HepG2 (cell line): Measurements from ENCODE around the gene KIRREL2. TPM values are rescaled to one million over a fixed set of nuclear protein-coding genes. Genes with fewer than 3 reads are reported as not detected.

ENCODE experiments used
- FOXA1 ChIP-seq, 2 experiments: fragments of 450-650 bp in 1 of 2; sonication (generic) in 1 of 2; formaldehyde crosslinking in 1 of 2; IDR thresholded peaks; 2 replicates each; pipeline versions ENCODE4 v1.4.0 to v1.6.1; 2016 to 2020; ENCODE audit warnings: missing genetic modification reagents in 1 of 2
- FOXC1 ChIP-seq: sonication (generic); formaldehyde crosslinking; IDR thresholded peaks from 2 replicates; pipeline ENCODE4 v1.8.0; 2022; ENCODE audit warnings: mild to moderate bottlenecking, missing genetic modification reagents, borderline replicate concordance
- FOXM1 ChIP-seq: sonication (generic); formaldehyde crosslinking; IDR thresholded peaks from 2 replicates; pipeline ENCODE4 v1.5.0; 2020; ENCODE audit warnings: missing genetic modification reagents
- GATAD2A ChIP-seq: IDR thresholded peaks from 2 replicates; pipeline ENCODE4 v1.6.1; 2016
- IKZF4 ChIP-seq: sonication (generic); formaldehyde crosslinking; IDR thresholded peaks from 2 replicates; pipeline ENCODE4 v1.5.1; 2020; ENCODE audit warnings: borderline replicate concordance, mild to moderate bottlenecking, low read depth, missing genetic modification reagents; ENCODE audit errors: not compliant biosample characterization
- JUND ChIP-seq: sonication (generic); formaldehyde crosslinking; IDR thresholded peaks from 2 replicates; pipeline ENCODE4 v1.8.0; 2022; ENCODE audit warnings: mild to moderate bottlenecking, missing genetic modification reagents
- NCOA2 ChIP-seq: sonication (generic); formaldehyde crosslinking; IDR thresholded peaks from 2 replicates; pipeline ENCODE4 v1.8.0; 2022; ENCODE audit warnings: inconsistent platforms
- NR2F6 ChIP-seq, 2 experiments: IDR thresholded peaks; 2 replicates each; pipeline ENCODE4 v1.6.1; 2016; ENCODE audit warnings: antibody characterized with exemption in 1 of 2, mild to moderate bottlenecking in 1 of 2
- RORA ChIP-seq: sonication (generic); formaldehyde crosslinking; IDR thresholded peaks from 2 replicates; pipeline ENCODE4 v1.5.0; 2020; ENCODE audit warnings: mild to moderate bottlenecking, missing genetic modification reagents, moderate library complexity
- TMF1 ChIP-seq: sonication (generic); formaldehyde crosslinking; IDR thresholded peaks from 2 replicates; pipeline ENCODE4 v1.8.1; 2022; ENCODE audit warnings: low read depth, missing genetic modification reagents
- ZGPAT ChIP-seq: IDR thresholded peaks from 2 replicates; pipeline ENCODE4 v1.6.1; 2016; ENCODE audit warnings: mild to moderate bottlenecking
- ZNF468 ChIP-seq: sonication (generic); formaldehyde crosslinking; IDR thresholded peaks from 2 replicates; pipeline ENCODE4 v1.8.0; 2022; ENCODE audit warnings: mild to moderate bottlenecking, moderate library complexity, missing genetic modification reagents
- ZNF512B ChIP-seq: sonication (generic); formaldehyde crosslinking; IDR thresholded peaks from 2 replicates; pipeline ENCODE4 v1.5.1; 2020; ENCODE audit warnings: missing genetic modification reagents, mild to moderate bottlenecking, borderline replicate concordance
- ZNF878 ChIP-seq: sonication (generic); formaldehyde crosslinking; IDR thresholded peaks from 2 replicates; pipeline ENCODE4 v1.8.1; 2023; ENCODE audit warnings: mild to moderate bottlenecking, missing genetic modification reagents, moderate library complexity
- ZUFSP ChIP-seq: sonication (generic); formaldehyde crosslinking; IDR thresholded peaks from 2 replicates; pipeline ENCODE4 v1.9.0; 2021; ENCODE audit warnings: missing genetic modification reagents, mild to moderate bottlenecking, borderline replicate concordance
- polyA plus RNA-seq, 8 experiments: library from polyadenylated mRNA; depleted of rRNA in 3 of 8; stranded (reverse) in 7 of 8; unstranded in 1 of 8; fragments of >200 nt; fragmentation: Illumina TruSeq in 4 of 8; extraction: Trizol in 4 of 8; gene quantifications; 2 replicates each; pipeline versions ENCODE4 v1.2.1 to v1.2.3, GENCODE V29; 2011 to 2016; ENCODE audit warnings: low read depth in 4 of 8, missing spikeins in 1 of 8, mixed read lengths in 1 of 8; ENCODE audit not compliant: insufficient read depth in 1 of 8
- total RNA-seq, 5 experiments: library from RNA; depleted of rRNA; stranded (reverse); fragments of >200 nt; fragmentation: Illumina TruSeq; extraction: Trizol; gene quantifications; 2 replicates each; pipeline ENCODE4 v1.2.3, GENCODE V29; 2016; ENCODE audit warnings: low read depth in 1 of 5

The KIRREL2 gene
- total and polyA plus RNA-seq, 2 of the 13 experiments (the other 11 are each of a cell fraction or from before 2014, with no cell fraction given): 0.18 to 2.4 TPM

GRCh38 chr19:35844482-35845214, 12.1 kb upstream of the KIRREL2 start (continued):
- TF ChIP-seq FOXM1 (no peak), RORA (CRISPR knock-in tag) (no peak), GATAD2A (CRISPR knock-in tag) (no peak), JUND (CRISPR knock-in tag) (no peak), TMF1 (CRISPR knock-in tag) (no peak), IKZF4 (no peak), ZNF468 (CRISPR knock-in tag) (no peak), FOXC1 (CRISPR knock-in tag) (no peak), NCOA2 (CRISPR knock-in tag) (no peak), ZNF878 (CRISPR knock-in tag) (no peak), ZGPAT (CRISPR knock-in tag) (no peak), ZNF512B (CRISPR knock-in tag) (no peak), FOXA1 (IDR thresholded peaks at IDR 0.05) (no peak), FOXA1 (CRISPR knock-in tag; IDR thresholded peaks at IDR 0.05) (no peak), ZUFSP (CRISPR knock-in tag) (no peak), NR2F6 (IDR thresholded peaks at IDR 0.05) (no peak), NR2F6 (CRISPR knock-in tag; IDR thresholded peaks at IDR 0.05) (no peak)
